Lower leg skin (tissue), 3 donors: Measurements from ENCODE around the gene ADISSP.

Experiments used
- CTCF ChIP-seq, 3 donors: fragments of 450-650 bp; IDR thresholded peaks; one replicate each; pipeline ENCODE4 v1.5.1; 2016; ENCODE audit warnings: antibody characterized with exemption in 3 of 3, mild to moderate bottlenecking in 3 of 3, moderate library complexity in 2 of 3
- POLR2A ChIP-seq, 2 donors: fragments of 450-650 bp; IDR thresholded peaks; one replicate each; pipeline ENCODE4 v1.6.1; 2016 to 2017; ENCODE audit warnings: antibody characterized with exemption in 2 of 2, mild to moderate bottlenecking in 1 of 2, moderate library complexity in 1 of 2

- TF ChIP-seq POLR2A (IDR thresholded peaks at IDR 0.05) (no peak), CTCF (IDR thresholded peaks at IDR 0.05) (no peak)
Observed at GRCh38 chr20:3745686-3746173, 21.8 kb downstream of the ADISSP start.
